LNCAP (cell line): Measurements from ENCODE around the gene PRICKLE3.

ENCODE experiments used
- TF ChIP-seq, protein P1 (sequence below): fragments of 450-650 bp; IDR thresholded peaks from 2 replicates; pipeline ENCODE4 v1.5.1; 2017; ENCODE audit warnings: mild to moderate bottlenecking

PRICKLE3 gene

DNA sequence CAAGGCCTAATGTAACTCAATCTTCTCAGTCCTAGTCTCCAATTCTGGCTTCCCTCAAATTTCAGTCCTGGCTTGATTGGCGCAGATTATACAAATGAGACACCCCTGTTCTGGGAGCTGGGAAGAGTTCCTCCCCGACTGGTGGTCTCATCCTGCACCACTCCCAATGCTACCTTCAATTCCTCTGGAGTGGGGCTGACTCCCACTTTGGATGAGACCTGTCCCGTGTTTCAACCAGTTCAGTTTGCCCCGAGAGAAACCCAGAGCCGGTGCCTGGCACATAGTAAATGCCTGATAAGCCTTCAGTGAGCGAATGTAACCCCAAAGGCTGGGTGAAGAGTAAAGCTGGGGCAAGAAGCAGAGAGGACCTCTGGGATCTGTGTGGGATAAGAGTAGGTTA lies 17.8 kb upstream of the PRICKLE3 start:
- TF ChIP-seq, protein P1, sequence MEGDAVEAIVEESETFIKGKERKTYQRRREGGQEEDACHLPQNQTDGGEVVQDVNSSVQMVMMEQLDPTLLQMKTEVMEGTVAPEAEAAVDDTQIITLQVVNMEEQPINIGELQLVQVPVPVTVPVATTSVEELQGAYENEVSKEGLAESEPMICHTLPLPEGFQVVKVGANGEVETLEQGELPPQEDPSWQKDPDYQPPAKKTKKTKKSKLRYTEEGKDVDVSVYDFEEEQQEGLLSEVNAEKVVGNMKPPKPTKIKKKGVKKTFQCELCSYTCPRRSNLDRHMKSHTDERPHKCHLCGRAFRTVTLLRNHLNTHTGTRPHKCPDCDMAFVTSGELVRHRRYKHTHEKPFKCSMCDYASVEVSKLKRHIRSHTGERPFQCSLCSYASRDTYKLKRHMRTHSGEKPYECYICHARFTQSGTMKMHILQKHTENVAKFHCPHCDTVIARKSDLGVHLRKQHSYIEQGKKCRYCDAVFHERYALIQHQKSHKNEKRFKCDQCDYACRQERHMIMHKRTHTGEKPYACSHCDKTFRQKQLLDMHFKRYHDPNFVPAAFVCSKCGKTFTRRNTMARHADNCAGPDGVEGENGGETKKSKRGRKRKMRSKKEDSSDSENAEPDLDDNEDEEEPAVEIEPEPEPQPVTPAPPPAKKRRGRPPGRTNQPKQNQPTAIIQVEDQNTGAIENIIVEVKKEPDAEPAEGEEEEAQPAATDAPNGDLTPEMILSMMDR: no peak

DNA sequence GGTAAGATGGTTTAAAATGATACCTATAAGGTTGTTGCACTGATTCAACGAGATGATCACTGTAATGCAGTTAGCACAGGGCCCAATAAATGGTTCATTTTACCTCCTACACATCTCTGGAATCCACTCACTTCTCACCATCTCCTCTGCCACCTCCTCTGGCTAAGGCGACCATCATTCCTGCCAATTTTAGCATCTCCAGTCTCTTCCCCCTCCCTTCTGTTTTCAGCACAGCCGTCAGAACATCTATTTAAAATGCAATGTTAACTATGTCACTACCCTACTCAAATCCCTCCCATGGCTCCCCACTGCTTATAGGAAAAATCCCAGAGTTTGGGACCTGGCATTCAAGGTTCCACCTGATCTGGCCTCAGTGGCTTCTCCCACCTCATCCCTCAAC lies 17.4 kb upstream of the PRICKLE3 start:
- TF ChIP-seq, protein P1: no peak

- TF ChIP-seq, protein P1: no peak
Measured at GRCh38 chrX:49202022-49202421, 15.8 kb upstream of the PRICKLE3 start.

- TF ChIP-seq, protein P1: no peak
Measured at GRCh38 chrX:49199906-49200771, 14.0 kb upstream of the PRICKLE3 start, which contains the start of gene SYP. Gene SYP, minus strand, starts transcription at chrX:49200193. Its CDS starts 7 bp downstream, at chrX:49200186.

GRCh38 chrX:49199315-49199595 lies 13.1 kb upstream of the PRICKLE3 start:
- TF ChIP-seq, protein P1: no peak

DNA sequence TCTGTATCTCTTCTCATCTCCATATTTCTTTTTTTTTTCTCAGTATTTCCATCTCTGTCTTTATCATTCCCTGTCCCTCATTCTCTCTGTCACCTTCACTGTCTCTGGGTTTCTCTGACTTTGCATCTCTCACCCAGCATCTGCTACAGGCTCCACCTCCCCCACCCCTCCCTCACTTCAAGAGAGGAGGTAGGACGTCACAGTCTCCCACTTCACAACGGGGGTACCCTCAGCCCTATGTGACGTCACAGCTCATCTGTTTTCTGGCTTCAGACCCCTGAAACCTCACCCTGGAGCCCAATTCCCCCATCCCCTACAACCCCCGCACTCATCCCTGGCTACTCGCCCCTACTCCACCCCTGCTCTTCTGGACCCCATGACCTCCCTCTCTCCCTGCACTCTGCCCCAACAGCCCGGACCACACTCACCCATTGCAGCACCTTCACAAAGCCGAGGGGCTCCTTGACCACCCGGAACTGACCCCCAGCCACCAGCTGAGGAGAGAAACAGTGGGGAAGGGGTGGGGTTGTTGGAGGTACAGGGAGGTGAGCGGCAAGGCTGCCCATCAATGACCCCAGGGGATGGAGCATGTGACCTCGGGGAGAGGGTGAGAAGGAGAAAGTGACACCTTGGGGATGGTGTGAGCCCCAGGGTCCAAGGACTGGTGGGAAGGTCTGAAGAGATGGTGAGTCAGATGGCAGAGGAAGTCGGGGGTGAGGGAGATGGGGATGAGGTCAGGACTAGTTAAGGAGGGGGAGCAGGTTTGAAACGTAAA lies 12.6 kb upstream of the PRICKLE3 start:
- TF ChIP-seq, protein P1: no peak

- TF ChIP-seq, protein P1: no peak
Measured at GRCh38 chrX:49197543-49198087, 11.4 kb upstream of the PRICKLE3 start.
